GM19025 (cell line): ENCODE results near the gene TUBA4A.
"Not testable (repeated sequence)": the region's sequence is repeated elsewhere in the genome, so short reads cannot be mapped to it uniquely, and the experiment has no call there.

Source experiments
- ATAC-seq: cut with Tn5 transposase; IDR thresholded peaks from one replicate; pipeline ENCODE4 v1.9.1; 2021; ENCODE audit warnings: mild to moderate bottlenecking, low read depth, moderate library complexity; ENCODE audit not compliant: unreplicated experiment

TUBA4A gene

GRCh38 chr2:219269362-219270054 is 15.8 kb upstream of the TUBA4A start:
- no peak for ATAC-seq

DNA sequence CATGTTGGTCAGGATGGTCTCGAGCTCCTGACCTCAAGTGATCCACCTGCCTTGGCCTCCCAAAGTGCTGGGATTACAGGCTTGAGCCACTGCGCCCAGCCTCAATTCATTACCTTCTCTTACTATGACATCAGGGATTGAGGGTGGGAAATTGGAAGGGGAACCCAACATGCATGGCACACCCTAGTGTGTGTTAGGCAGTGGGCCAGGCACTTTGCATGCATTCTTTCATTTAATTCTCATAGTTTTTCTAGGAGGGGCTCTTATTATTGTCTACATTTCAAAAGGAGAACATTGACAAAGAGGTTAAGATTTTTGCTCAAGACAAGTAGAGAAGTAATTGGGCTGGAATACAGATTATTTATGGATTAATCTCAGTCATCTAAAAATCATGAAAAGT is 14.6 kb upstream of the TUBA4A start:
- no peak for ATAC-seq

DNA sequence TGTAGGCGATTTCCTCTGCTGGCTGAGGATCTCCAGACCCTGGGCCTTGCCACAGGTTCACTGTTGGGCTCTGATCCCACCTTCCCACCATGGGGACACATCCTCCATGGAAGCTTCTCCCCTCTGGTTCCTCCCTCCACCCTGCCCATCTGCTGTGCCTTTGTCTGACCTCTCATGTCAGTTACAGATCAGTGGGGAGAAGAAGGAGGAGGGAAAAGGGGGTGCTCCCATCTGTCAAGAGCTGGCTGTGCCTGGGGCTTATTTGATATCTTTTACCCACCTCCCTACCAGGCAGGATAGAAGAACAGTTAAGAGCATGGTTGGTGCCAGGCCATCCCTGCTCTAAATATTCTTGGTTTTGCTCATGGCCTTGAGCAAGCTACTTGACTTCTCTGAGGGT is 13.2 kb upstream of the TUBA4A start:
- no peak for ATAC-seq

DNA sequence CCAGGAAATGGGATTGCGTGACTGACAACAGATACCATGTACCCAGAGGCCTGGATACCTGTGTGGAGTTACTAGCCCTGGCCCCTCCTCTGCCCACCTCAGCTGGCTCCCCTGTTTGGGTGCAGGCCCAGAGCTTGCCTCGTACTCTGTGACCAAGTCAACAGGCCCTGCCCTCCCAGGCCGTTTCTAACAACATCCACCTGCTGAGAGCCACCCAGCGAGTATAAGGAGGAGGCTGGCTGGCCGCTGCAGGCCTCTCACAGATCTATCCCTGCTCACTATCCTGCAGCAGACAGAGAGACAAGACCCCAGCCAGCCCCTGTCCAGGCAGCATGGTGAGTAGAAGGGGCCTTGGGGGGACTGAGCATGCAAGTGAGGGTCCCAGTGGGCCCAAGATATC is 12.5 kb upstream of the TUBA4A start:
- ATAC-seq: no peak

DNA sequence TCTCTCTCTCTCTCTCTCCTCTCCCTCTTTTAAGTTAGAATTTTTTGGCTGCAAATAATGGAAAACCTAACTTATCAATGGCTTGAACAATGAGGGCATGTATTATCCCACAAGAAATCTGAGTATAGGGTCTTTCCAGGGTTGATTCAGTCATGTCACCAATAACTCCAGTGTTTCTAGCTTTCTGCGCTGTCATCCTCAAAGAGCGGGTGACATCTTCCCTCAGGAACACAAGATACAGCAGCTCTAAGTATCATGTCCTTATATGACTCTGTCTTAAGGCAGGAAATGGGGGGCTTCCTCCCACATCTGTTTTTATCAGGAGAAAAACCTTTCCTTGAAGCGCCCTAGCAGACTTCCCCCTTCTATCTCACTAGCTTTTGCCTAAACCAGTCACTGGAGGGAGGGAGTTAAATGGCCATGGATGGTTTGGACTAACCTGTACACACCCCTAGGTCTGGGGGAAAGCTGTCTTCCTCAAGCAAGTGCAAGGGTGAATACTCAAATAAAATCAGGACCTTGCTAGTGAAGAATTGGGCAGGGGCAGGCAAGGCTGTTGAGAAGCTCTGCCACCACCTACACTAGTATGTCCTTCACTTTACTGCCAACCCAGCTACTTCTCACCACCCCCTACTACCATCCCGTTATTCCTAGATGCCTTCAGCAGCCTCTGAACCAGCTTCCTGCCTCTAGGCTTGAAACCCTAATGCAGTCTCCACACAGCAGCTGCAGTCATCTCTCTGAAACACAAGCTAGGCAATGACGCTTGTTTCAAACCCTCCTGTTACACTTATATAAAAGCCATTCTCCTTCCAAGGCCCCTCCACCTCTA is 7.5 kb upstream of the TUBA4A start:
- ATAC-seq: no peak

GRCh38 chr2:219258942-219259341 is 5.2 kb upstream of the TUBA4A start:
- ATAC-seq: not testable (repeated sequence)

DNA sequence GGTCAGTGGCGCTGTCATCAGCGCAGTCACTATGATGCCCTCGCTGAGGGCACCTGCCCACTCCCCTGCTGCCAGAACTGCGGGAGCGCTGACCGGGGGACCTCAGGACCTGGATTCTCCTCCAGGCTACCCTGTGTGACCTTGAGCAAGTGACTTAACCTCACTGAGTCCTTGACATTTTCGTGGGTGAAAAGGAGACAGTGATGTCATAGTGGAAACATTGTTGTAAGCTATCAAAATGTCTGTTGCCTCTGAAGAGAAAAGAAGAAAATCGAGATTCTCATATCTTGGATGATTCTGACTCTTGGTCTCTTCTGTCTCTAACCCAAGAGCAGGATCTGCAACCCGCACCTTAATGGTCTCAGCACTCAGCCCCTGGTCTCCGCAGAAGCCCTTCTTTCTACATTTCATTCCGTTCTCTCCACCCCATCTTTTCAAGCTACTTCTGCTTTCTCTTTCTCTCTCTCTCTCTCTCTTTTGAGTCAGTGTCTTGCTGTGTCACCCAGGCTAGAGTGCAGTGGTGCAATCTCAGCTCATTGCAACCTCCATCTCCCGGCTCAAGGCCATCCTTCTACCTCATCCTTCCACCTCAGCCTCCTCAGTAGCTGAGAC is 978 bp upstream of the TUBA4A start:
- peak; percentile 9 for ATAC-seq

- ATAC-seq: no peak
These were observed 592 bp downstream of the TUBA4A start, which contains the start of gene TUBA4B for GRCh38 chr2:219252900-219253752. TUBA4B (plus strand) TSS chr2:219253243; CDS start chr2:219253408, 165 bp downstream.

GRCh38 chr2:219252570-219252899 is 1.2 kb downstream of the TUBA4A start:
- no peak for ATAC-seq

DNA sequence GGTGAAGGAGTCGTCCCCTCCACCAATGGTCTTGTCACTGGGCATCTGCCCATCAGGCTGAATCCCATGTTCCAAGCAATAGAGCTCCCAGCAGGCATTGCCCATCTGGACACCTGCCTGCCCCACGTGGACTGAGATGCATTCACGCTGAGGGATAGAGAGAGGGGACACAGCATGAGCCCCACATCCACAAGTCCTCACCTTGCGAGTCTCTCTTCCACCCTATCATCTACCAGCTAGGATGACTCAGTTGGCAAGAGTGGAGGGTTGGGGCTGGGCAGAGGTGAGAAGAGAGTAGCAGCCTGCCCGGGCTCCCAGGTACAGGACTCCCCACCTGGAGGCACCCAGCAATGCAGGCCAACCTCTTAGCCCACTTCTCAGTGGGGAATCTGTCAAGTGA is 1.6 kb downstream of the TUBA4A start:
- ATAC-seq: no peak

DNA sequence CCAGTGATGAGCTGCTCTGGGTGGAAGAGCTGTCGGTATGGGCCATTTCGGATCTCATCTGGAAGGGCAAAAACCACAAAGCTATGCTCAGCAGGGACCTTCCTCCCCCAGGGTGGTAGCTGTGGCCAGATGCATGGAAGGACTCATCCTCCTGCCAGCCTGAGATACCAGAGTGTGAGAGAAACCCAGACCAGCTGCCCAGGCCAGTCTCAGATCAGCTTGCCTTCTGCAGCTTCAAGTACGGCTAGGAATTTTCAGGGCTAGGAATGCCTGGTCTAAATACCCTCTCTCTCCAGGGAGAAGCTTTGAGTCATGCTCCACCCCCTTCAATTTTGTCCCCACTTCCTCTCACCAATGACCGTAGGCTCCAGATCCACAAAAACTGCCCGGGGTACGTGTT is 2.1 kb downstream of the TUBA4A start:
- no peak for ATAC-seq

DNA sequence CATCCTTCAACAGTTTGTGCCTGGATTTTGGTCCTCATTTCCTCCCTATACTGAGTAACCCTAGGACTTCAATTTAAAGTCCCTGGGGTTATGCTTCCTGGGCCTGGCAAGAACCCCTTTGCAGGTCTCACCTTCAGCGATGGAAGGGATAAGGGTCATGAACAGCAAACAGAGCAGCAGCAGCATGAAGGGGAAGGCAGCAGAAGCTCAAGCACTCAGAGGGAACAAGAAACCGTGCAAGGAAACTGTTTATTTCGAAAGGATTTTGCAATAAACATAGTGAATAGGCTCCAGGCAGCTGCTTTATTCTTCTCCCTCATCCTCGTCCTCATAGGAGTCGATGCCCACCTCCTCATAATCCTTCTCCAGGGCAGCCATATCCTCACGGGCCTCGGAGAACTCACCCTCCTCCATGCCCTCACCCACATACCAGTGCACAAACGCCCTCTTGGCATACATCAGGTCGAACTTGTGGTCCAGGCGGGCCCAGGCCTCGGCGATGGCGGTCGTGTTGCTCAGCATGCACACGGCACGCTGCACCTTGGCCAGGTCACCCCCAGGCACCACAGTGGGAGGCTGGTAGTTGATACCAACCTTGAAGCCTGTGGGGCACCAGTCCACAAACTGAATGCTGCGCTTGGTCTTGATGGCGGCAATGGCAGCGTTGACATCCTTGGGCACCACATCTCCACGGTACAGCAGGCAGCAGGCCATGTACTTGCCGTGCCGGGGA is 3.5 kb downstream of the TUBA4A start:
- ATAC-seq: no peak

DNA sequence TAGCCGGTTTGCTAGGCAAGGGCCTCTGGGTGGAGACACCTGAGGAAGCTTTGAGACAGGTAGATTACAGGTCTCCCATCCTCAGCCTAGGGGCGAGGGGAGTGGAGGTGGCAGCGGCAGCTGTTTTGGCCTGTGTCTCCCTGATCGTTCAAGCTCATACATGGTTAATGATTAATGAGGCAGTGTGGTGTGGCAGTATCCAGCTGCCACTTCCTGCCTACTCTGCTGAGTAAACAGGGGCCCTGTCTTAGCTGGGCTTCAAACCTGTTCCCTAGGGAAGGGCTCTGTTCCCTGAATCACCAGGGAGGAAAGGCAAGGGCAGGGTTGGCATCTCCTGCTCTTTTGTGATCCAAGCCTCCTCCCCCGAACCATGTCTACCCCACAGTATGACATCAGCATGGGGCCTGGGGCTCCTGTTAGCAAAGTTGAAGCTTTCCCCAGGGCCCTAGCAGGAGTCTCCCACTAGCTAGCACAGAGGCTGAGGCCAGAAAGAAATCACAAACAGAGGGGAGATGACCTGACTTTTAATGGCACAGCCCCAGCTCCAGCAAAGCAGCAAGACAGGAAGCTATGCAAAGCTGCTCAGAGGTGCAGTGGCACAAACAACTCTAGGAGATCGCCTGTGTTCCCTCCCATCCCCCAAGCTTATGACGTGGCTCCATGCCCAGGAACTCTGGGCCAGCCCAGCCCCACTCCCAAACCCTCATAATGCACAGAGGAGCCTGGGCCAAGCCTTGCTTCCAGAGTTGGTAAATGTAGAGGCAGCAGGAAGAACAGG is 4.3 kb downstream of the TUBA4A start:
- peak; percentile 35 for ATAC-seq

- ATAC-seq: no peak
These were observed 4.9 kb downstream of the TUBA4A start for GRCh38 chr2:219248845-219249202.

DNA sequence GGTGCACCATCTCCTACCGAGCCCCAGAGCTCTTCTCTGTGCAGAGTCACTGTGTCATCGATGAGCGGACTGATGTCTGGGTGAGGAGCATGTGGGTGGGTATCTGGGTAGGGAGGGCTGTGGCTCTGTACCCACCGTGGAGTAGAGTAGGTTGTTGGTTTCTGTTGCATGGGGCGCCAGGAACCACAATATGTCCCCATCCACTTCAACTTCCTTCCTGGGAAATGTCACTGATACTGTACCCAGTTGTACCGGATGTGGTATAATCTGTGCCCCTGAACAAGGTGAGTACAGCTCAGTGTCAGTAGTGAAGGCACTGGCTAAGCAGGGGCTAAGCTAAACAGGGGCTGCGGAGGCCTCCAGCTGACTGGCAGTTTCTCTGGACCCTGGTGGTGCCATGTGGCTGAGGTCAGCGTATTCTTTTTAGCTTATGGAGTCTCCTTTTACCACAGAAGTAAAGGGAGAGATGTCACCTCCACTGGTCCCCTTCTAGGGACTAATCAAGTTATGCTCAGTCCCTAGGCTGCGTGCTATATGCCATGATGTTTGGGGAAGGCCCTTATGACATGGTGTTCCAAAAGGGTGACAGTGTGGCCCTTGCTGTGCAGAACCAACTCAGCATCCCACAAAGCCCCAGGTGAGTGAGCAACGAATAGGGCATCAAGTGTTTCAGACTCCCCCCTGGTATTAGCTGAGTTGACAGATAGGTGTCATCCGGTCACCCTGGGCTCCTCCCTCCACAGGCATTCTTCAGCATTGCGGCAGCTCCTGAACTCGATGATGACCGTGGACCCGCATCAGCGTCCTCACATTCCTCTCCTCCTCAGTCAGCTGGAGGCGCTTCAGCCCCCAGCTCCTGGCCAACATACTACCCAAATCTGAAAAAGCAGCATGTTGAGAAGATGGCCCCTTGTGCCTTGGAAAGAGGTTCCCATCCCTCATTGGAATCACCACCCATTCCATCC is 5.8 kb downstream of the TUBA4A start:
- no peak for ATAC-seq

DNA sequence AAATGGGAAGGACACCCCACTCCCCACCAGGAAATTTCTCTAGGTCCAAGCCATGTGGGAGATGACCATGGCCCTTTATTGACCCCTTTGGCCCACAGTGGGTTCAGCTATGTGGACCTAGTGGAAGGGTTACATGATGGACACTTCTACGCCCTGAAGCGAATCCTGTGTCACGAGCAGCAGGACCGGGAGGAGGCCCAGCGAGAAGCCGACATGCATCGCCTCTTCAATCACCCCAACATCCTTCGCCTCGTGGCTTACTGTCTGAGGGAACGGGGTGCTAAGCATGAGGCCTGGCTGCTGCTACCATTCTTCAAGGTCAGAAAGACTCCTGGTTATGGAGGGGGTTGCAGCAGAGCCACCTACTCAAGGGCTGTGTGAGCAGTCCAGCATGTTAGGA is 7.2 kb downstream of the TUBA4A start:
- no peak for ATAC-seq

DNA sequence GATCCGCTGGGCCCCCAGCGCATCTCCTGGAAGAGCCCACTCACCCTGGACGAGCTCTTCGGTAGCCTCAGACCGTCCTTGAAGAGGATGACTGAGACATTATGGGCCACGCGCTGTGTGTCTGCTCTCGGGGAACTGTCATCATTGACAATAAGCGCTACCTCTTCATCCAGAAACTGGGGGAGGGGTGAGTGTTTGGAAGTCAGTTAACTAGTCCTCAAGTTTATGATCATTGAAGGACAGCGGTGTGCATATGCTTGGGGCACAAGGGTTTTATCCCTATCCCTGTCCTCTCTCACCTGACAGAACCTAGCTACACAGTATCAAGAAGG is 7.9 kb downstream of the TUBA4A start:
- no peak for ATAC-seq

- peak; percentile 57 for ATAC-seq
These were observed 8.4 kb downstream of the TUBA4A start, which contains the start of the genes GLB1L and STK16 for GRCh38 chr2:219245148-219245898. GLB1L (minus strand) TSS chr2:219245444; CDS start chr2:219243573, 1,871 bp downstream. STK16 (plus strand) TSS chr2:219245479; CDS start chr2:219246000, 521 bp downstream.
